ENCODE measurements around the gene ZNF396. TPM values are rescaled to one million over a fixed set of nuclear protein-coding genes. Genes with fewer than 3 reads are reported as not detected.

The ZNF396 gene
- total and polyA plus RNA-seq, 10 donors: 0.85 to 4.6 (median 1.3) TPM

DNA sequence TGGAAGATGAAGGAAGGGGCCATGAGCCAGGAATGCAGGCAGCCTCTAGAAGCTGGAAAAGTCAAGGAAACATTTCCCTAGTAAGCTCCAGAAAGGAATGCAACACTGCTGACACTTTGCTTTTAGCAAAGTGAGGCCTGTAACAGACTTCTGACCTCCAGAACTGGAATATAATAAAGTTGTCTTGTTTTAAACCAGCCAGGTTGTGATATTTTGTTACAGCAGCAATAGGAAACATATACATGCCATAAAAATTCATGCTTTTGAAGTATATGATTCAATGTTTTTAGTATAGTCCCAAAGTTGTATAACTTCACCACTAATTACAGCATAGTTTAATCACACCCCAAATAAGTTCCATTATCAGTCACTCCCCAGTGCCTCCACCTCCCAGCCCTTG is 15.2 kb upstream of the ZNF396 start:
- intact Hi-C loops (cut with DNase I; ENCODE audit: low total_unique reads): no loop called here
- no peak overlapping the region for H3K4me3 ChIP-seq
- no peaks in the 10 kb centered on the region for H3K36me3 ChIP-seq
- no peaks in the 10 kb centered on the region for H3K4me1 ChIP-seq
- no peak overlapping the region for H3K27ac ChIP-seq
- H3K9me3 ChIP-seq: peaks cover 0 to 6% (median 0%) of the 10 kb centered on the region in 8 donors
- no peak for DNase-seq
- no peak for TF ChIP-seq POLR2A (IDR thresholded peaks at IDR 0.05)
- peaks cover 0 to 7% (median 0%) of the 10 kb centered on the region in 7 donors for H3K27me3 ChIP-seq (replicated peaks in 1 of 7)

GRCh38 chr18:35390951-35391700 is 14.0 kb upstream of the ZNF396 start:
- no peak overlapping the region for H3K27ac ChIP-seq
- 20 to 88% (median 60%) methylated on average over 3 of the region's 3 CpGs for WGBS, 5 donors
- H3K27me3 ChIP-seq (replicated peaks in 1 of 7): peaks cover 0 to 7% (median 0%) of the 10 kb centered on the region in 7 donors
- no peak overlapping the region for H3K4me3 ChIP-seq
- H3K4me1 ChIP-seq: peaks cover 0 to 8% (median 5%) of the 10 kb centered on the region in 6 donors
- intact Hi-C loops (cut with DNase I; ENCODE audit: low total_unique reads): no loop called here
- H3K36me3 ChIP-seq: no peaks in the 10 kb centered on the region
- H3K9me3 ChIP-seq: peaks cover 0 to 6% (median 0%) of the 10 kb centered on the region in 8 donors
- DNase-seq: no peak
- TF ChIP-seq POLR2AphosphoS5 (IDR thresholded peaks at IDR 0.05) (no peak), POLR2A (IDR thresholded peaks at IDR 0.05) (no peak), CTCF (IDR thresholded peaks at IDR 0.05 in 8 of 11, conservative IDR thresholded peaks at IDR 0.05 in 3 of 11) (no peak)

DNA sequence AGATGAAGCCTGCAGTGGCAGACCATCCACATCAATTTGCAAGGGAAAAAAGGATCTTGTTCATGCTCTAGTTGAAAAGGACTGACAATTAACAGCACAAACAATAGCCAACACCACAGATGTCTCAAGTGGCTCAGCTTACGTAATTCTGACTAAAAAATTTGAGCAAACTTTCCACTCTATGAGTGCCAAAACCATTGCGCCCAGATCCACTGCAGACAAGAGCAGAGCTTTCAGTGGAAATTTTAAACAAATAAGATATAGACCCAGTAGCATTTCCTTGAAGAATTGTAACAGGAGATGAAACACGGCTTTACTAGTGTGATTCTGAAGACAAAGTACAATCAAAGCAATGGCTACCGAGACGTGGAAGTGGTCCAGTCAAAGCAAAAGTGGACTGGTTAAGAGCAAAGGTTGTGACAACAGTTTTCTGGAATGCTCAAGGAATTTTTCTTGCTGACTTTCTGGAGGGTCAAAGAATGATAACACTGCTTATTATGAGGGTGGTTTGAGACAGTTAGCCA is 12.0 kb upstream of the ZNF396 start:
- no peak for DNase-seq
- H3K4me3 ChIP-seq: no peak overlapping the region
- peaks cover 0 to 6% (median 0%) of the 10 kb centered on the region in 8 donors for H3K9me3 ChIP-seq
- no peaks in the 10 kb centered on the region for H3K36me3 ChIP-seq
- H3K4me1 ChIP-seq: peaks cover 0 to 8% (median 5%) of the 10 kb centered on the region in 6 donors
- H3K27ac ChIP-seq: no peak overlapping the region
- peaks cover 0 to 18% (median 0%) of the 10 kb centered on the region in 7 donors for H3K27me3 ChIP-seq (replicated peaks in 1 of 7)
- intact Hi-C loops (cut with DNase I; ENCODE audit: low total_unique reads): loop anchor here (5.0 kb wide), 1 partner anchor 563 kb away; no protein-coding TSS in a partner anchor
- no peak for TF ChIP-seq POLR2A (IDR thresholded peaks at IDR 0.05)
- no peak for TF ChIP-seq POLR2AphosphoS5 (IDR thresholded peaks at IDR 0.05)
- TF ChIP-seq CTCF (IDR thresholded peaks at IDR 0.05 in 8 of 11, conservative IDR thresholded peaks at IDR 0.05 in 3 of 11): no peak
- 49 to 67% (median 58%) methylated on average over 5 of the region's 5 CpGs for WGBS, 5 donors

DNA sequence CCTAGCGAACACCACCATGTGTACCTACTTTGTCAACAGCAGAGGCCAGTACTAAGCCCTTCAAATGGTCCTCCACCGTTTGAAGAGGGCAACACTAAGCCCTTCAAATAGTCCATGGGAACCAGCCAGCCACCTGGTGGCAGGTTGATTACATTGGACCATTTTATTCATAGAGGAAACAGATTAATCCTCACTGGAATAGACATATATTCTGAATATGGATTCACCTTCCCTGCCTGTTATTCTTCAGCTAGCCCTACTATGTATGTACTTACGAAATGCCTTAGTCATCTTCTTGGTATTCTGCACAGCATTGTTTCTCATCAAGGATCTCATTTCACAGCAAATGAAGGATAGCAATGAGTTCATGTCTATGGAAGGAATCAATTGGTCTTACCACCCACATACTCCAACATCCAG is 10.0 kb upstream of the ZNF396 start:
- WGBS, 5 donors: 58 to 65% (median 59%) methylated on average over 3 of the region's 3 CpGs
- no peak for DNase-seq
- intact Hi-C loops (cut with DNase I; ENCODE audit: low total_unique reads): loop anchor here (5.0 kb wide), 1 partner anchor 565 kb away; no protein-coding TSS in a partner anchor

More for the DNA sequence above, 10.0 kb upstream of the ZNF396 start:
- no peak for TF ChIP-seq POLR2AphosphoS5 (IDR thresholded peaks at IDR 0.05)
- no peak for TF ChIP-seq POLR2A (IDR thresholded peaks at IDR 0.05)
- no peak for TF ChIP-seq CTCF (IDR thresholded peaks at IDR 0.05 in 8 of 11, conservative IDR thresholded peaks at IDR 0.05 in 3 of 11)
- Histone ChIP-seq H3K4me3 (no peak overlapping the region), H3K27me3 (replicated peaks in 1 of 7) (peaks cover 0 to 18% (median 0%) of the 10 kb centered on the region in 7 donors), H3K27ac (no peak overlapping the region), H3K9me3 (peaks cover 0 to 3% (median under 1%) of the 10 kb centered on the region in 8 donors), H3K36me3 (no peaks in the 10 kb centered on the region), H3K4me1 (peaks cover 0 to 8% (median 5%) of the 10 kb centered on the region in 6 donors)

Data from spleen (tissue), 11 donors.